T-helper 9 cell (primary cell): Measurements from ENCODE around the gene RGS14.
"Not testable (repeated sequence)": the region's sequence is repeated elsewhere in the genome, so short reads cannot be mapped to it uniquely, and the experiment has no call there.

Experiments
- DNase-seq: peaks from one replicate; pipeline ENCODE4 v3.0.0-alpha.2; 2020

Gene RGS14

GRCh38 chr5:177347699-177348098 is 10.0 kb upstream of the RGS14 start:
- no peak for DNase-seq

- DNase-seq: no peak
Measured at GRCh38 chr5:177349362-177349647, 8.4 kb upstream of the RGS14 start.

GRCh38 chr5:177349762-177350161 is 8.0 kb upstream of the RGS14 start:
- DNase-seq: no peak

- DNase-seq: no peak
Measured at GRCh38 chr5:177350776-177351391, 6.8 kb upstream of the RGS14 start.

- peak; percentile 81 for DNase-seq
Measured at GRCh38 chr5:177351392-177352329, 6.1 kb upstream of the RGS14 start, which contains the start of gene LMAN2. Gene LMAN2 (minus strand): TSS chr5:177351668. CDS start chr5:177351647, 21 bp downstream.

GRCh38 chr5:177353093-177353492 is 4.6 kb upstream of the RGS14 start:
- DNase-seq: no peak

GRCh38 chr5:177354256-177354655 is 3.5 kb upstream of the RGS14 start:
- DNase-seq: no peak

GRCh38 chr5:177354711-177355110 is 3.0 kb upstream of the RGS14 start:
- DNase-seq: no peak

- DNase-seq: no peak
Measured at GRCh38 chr5:177355162-177355867, 2.4 kb upstream of the RGS14 start.

GRCh38 chr5:177355868-177356168 is 1.9 kb upstream of the RGS14 start:
- DNase-seq: no peak

GRCh38 chr5:177356746-177357145 is 978 bp upstream of the RGS14 start:
- no peak for DNase-seq

GRCh38 chr5:177357146-177357458 is 622 bp upstream of the RGS14 start:
- no peak for DNase-seq

GRCh38 chr5:177358370-177358819 is 671 bp downstream of the RGS14 start:
- DNase-seq: no peak

GRCh38 chr5:177359451-177359851 is 1.7 kb downstream of the RGS14 start:
- no peak for DNase-seq

GRCh38 chr5:177359860-177360259 is 2.1 kb downstream of the RGS14 start:
- no peak for DNase-seq

GRCh38 chr5:177360740-177361139 is 3.0 kb downstream of the RGS14 start:
- DNase-seq: not testable (repeated sequence)

GRCh38 chr5:177361418-177362291 is 3.9 kb downstream of the RGS14 start:
- DNase-seq: no peak

GRCh38 chr5:177362292-177362609 is 4.5 kb downstream of the RGS14 start:
- no peak for DNase-seq

GRCh38 chr5:177362610-177363507 is 5.1 kb downstream of the RGS14 start:
- DNase-seq: peak; percentile 70

- DNase-seq: no peak
Measured at GRCh38 chr5:177363565-177363964, 5.8 kb downstream of the RGS14 start.

GRCh38 chr5:177364159-177364962 is 6.6 kb downstream of the RGS14 start:
- DNase-seq: no peak
